Left lung (tissue), 10 donors: Measurements from ENCODE around the gene OLA1. TPM values are rescaled to one million over a fixed set of nuclear protein-coding genes. Genes with fewer than 3 reads are reported as not detected.
"Not testable (repeated sequence)": the region's sequence is repeated elsewhere in the genome, so short reads cannot be mapped to it uniquely, and the experiment has no call there.

ENCODE experiments used
- ATAC-seq: fragments of 200-7000 bp; cut with Tn5 transposase; one replicate; pipeline ENCODE4 v1.9.1; 2020; ENCODE audit warnings: moderate library complexity
- DNase-seq, 4 donors: peaks; one replicate each; pipeline ENCODE4 v3.0.0-alpha.2; 2013 to 2020
- H3K27ac ChIP-seq, 2 donors: fragments of 200-600 bp; sonication (generic) in 1 of 2; one replicate each; pipeline versions ENCODE4 v1.5.0 to v1.8.0; 2020 to 2021
- H3K27me3 ChIP-seq, 2 donors: fragments of 200-600 bp; sonication (generic) in 1 of 2; one replicate each; pipeline versions ENCODE4 v1.5.0 to v1.8.0; 2020 to 2021
- H3K36me3 ChIP-seq, 2 donors: fragments of 200-600 bp; sonication (generic) in 1 of 2; one replicate each; pipeline versions ENCODE4 v1.5.0 to v1.8.0; 2020 to 2021
- H3K4me1 ChIP-seq, 2 donors: fragments of 200-600 bp; one replicate each; pipeline ENCODE4 v1.8.0; 2021
- H3K4me3 ChIP-seq, 2 donors: fragments of 200-600 bp; sonication (generic) in 1 of 2; one replicate each; pipeline versions ENCODE4 v1.5.0 to v1.8.0; 2020 to 2021; ENCODE audit warnings: mild to moderate bottlenecking in 1 of 2
- H3K9me3 ChIP-seq, 2 donors: fragments of 200-600 bp; sonication (generic) in 1 of 2; one replicate each; pipeline versions ENCODE4 v1.5.0 to v1.8.0; 2020 to 2021
- CTCF ChIP-seq, 2 donors: fragments of 200-600 bp; sonication (generic) in 1 of 2; IDR thresholded peaks; one replicate each; pipeline versions ENCODE4 v1.5.0 to v1.8.0; 2021; ENCODE audit warnings: antibody characterized with exemption in 2 of 2
- intact Hi-C, 2 donors: fragments of 100-400 bp; cut with DNase I; formaldehyde crosslinking; loops; one replicate each; pipeline versions ENCODE4 v1.11.2 to v1.14.2; 2022
- polyA plus RNA-seq, 6 donors: library from polyadenylated mRNA; unstranded; fragments of 120-200 nt; gene quantifications; one replicate each; pipeline ENCODE4 v1.2.1, GENCODE V29; 2013; ENCODE audit not compliant: insufficient read length in 6 of 6
- total RNA-seq, 2 donors: library from RNA; stranded (reverse); fragmentation: NEBNext Ultra II Directional; extraction: Animal tissue kit (Norgen Biotek cat#: 25700); gene quantifications; one replicate each; pipeline ENCODE4 v1.2.1, GENCODE V29; 2021
- donor health status: DM: no; HTN: yes; CAD: no.
- donor health status: DM: no; HTN: no; CAD: no.

Gene OLA1
- total and polyA plus RNA-seq, 8 donors, result 66.3 to 130 (median 112) TPM

- no peak overlapping the region for H3K4me3 ChIP-seq
- no peak for TF ChIP-seq CTCF (IDR thresholded peaks at IDR 0.05)
- intact Hi-C loops, result no loop called here
Measured at GRCh38 chr2:174254267-174254666, 5.9 kb upstream of the OLA1 start.

GRCh38 chr2:174248998-174249592 is 763 bp upstream of the OLA1 start:
- Histone ChIP-seq H3K9me3 (no peaks in the 10 kb centered on the region), H3K36me3 (peaks cover 0 to 16% of the 10 kb centered on the region in 2 donors), H3K4me3 (peak overlapping the region; percentile 74 to 92), H3K27ac (peak overlapping the region; percentile 57 to 73), H3K4me1 (peaks cover 4 to 23% of the 10 kb centered on the region in 2 donors), H3K27me3 (no peaks in the 10 kb centered on the region)
- ATAC-seq, result no peak
- intact Hi-C loops, result no loop called here
- TF ChIP-seq CTCF (IDR thresholded peaks at IDR 0.05), result no peak
- DNase-seq, result no peak

More at GRCh38 chr2:174254267-174254666, 5.9 kb upstream of the OLA1 start:
- H3K9me3 ChIP-seq, result no peaks in the 10 kb centered on the region
- ATAC-seq, result no peak
- H3K27ac ChIP-seq, result no peak overlapping the region
- peaks cover 0 to under 1% of the 10 kb centered on the region in 2 donors for H3K4me1 ChIP-seq
- H3K27me3 ChIP-seq, result no peaks in the 10 kb centered on the region
- no peaks in the 10 kb centered on the region for H3K36me3 ChIP-seq
- DNase-seq, result no peak

GRCh38 chr2:174247474-174248186 is 702 bp downstream of the OLA1 start:
- Histone ChIP-seq H3K4me3 (peak overlapping the region; percentile 74 to 92), H3K27ac (peak overlapping the region; percentile 73 to 76), H3K36me3 (peaks cover 0 to 22% of the 10 kb centered on the region in 2 donors), H3K4me1 (peaks cover 4 to 23% of the 10 kb centered on the region in 2 donors), H3K27me3 (no peaks in the 10 kb centered on the region), H3K9me3 (no peaks in the 10 kb centered on the region)
- intact Hi-C loops, result no loop called here
- ATAC-seq (peak; percentile 33), DNase-seq (peak in 1 of 4 donors; percentile 2)
- TF ChIP-seq CTCF (IDR thresholded peaks at IDR 0.05), result no peak

GRCh38 chr2:174246944-174247381 is 1.4 kb downstream of the OLA1 start:
- Histone ChIP-seq H3K4me1 (peaks cover 4 to 23% of the 10 kb centered on the region in 2 donors), H3K9me3 (no peaks in the 10 kb centered on the region), H3K27ac (no peak overlapping the region), H3K27me3 (no peaks in the 10 kb centered on the region), H3K36me3 (peaks cover 0 to 25% of the 10 kb centered on the region in 2 donors), H3K4me3 (peak overlapping the region in 1 of 2 donors; percentile 74)
- TF ChIP-seq CTCF (IDR thresholded peaks at IDR 0.05), result no peak
- ATAC-seq, result no peak
- intact Hi-C loops, result no loop called here
- DNase-seq, result peak in 1 of 4 donors; percentile 6

- H3K9me3 ChIP-seq, ATAC-seq, intact Hi-C loops, H3K27ac ChIP-seq, H3K27me3 ChIP-seq, H3K4me3 ChIP-seq, DNase-seq: not testable (repeated sequence)
- peaks cover 4 to 23% of the 10 kb centered on the region in 2 donors for H3K4me1 ChIP-seq
- peaks cover 0 to 26% of the 10 kb centered on the region in 2 donors for H3K36me3 ChIP-seq
Measured at GRCh38 chr2:174245628-174246027, 2.7 kb downstream of the OLA1 start.
